HCEC 1CT (cell line): Measurements from ENCODE around the gene ITPA.

Source experiments
- DNase-seq: peaks from one replicate; pipeline ENCODE4 v3.0.0-alpha.2; 2017

ITPA gene

DNA sequence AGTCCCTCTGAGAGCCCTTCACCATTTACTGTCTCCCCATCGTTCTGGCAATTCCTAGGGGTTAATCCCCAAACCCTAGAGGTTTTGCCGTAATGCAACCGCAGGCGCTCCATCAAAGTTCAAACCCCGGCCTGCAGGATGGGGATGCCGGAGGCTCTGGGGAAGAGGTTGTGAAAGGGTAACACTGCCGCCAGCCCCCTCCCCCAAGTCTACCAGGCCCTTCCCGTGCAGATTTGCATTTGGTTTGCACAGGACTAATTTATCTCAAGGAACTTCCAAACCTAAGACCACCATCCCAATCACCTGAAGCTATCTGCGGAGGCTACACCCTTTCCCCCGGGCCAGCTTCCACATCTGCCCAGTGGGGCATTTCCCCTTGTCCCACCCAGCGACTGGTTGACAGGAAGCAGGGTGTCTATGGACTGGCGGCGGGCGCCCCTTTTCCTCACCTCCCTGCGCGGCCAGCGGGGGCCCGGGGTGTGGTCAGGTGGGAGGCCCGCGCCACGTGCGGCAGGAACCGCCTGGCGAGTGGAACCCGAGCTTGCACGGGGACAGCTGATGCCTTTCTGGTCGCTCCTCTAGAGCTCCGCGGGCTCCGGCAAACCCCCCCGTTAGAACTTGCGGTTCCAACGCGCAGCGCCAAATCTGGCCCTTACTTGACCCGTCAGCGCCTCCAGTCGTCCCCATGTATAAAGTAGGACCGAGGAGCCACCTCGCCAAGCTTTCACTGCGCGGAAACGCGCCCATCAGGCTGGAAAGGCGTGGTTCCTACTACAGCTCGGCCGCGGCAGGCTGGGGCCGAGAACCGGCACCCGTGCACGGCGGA, 39.1 kb downstream of the ITPA start:
- DNase-seq = no peak

DNA sequence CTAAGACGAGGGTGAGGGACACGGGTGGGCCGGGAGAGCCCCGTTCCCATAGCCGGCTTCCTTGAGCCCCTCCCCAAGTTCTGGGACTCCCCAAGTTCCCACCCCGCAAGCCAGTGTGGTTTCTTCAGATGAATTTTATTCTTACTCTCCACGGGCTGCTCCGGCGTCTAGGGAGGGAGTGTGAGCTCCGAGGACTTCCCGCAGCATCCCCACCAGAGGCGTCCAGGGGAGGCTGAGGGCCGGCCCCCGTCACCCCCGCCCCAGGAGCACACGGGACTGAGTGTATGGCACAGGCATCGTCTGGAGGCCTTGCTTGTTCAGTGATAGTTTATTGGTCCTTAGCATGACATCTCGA, 39.7 kb downstream of the ITPA start:
- no peak for DNase-seq

DNA sequence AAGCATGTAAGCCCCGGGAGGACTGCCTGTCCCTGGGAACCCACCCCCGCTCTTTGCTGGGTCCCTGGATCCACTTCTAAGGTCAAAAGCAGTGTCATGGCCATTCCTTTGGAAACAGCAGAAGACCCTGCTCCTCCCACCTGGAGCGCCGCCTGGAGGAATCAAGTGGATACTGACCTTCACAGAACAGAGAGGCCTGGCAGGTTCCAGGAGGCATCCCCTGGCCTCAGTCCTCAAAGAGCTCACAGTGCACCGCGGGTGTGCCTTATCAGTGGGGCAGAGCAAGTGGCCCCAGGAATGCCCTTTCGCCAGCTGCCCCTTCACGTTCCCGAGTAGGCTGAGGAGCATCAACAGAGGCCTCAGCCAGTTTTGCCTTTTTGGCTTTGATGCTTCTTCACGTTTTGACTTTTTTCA, 40.8 kb downstream of the ITPA start:
- no peak for DNase-seq

DNA sequence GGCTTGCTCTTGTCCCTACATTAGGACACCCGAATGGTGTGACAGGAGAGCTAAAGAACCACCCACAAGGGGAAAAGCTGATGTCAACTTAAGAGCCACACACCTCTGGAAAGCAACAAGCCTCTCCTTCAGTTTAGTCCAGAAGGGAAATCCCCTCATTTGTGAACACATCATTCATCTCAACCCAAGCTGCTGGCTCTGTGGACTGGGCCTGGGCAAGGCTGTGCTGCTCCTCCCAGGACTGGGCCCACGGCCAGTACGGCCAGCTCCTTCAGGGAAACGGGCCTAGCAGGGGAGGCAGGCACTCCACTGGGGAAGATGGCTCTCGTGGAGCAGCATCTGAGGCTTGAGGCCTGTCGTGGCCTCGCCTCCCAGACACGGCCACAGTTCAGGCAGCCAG, 42.5 kb downstream of the ITPA start:
- no peak for DNase-seq

DNA sequence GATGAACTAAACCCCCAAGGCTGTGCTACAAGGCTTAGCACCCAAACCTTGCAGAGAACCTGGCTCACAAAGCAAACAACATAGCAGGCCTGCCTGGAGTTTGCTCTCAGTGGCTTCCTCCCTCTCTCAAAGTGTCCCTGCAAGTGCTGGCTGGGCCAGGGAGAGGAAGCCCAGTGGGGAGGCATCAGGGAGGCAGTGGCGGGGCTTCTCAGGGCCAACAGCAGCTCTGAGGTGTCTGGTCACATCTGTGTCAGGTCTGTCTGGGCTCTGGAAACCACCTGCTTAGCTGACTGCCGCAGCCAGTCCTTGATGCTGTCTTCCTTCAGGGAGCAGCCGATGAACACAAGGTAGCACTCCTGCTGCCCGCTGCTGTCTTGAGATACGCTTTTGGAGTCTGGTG, 46.4 kb downstream of the ITPA start:
- DNase-seq = no peak

DNA sequence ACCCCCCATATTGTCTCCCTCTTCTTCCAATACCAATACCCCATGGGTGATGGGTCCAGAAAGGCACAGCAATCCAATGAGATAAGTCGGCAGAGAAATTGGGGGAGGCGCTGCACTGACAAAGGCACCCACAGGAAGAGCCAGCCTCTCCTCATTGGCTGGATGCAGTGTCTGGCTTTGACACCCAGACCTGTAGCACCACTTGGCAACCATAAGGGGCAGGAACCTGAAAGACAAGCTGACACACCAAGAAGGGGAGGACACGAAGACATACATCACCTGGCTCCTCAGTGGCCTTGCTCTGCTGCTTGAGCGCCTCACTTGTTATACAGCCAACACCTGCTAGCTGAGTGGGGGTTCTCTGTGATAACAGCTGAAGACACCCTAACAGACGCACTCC, 49.1 kb downstream of the ITPA start:
- DNase-seq = no peak

DNA sequence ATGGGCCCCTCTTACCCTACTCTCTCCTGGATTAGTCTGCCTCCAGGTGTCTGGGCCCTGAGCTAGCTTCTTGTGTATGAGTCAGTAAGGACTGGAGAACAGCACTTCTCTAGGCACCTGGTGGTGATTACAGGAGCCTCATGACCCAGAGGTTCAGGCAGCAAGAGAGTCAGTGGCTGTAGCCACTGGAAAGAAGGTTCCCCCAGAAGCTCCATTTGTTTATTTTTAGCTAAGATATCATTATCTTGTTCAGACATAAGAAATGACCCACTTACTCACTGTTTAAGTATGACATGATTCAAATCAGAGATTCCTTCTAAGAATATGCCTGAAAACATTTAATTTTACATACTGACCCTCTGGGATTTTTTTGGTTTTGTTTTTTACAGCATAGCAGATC, 53.3 kb downstream of the ITPA start:
- DNase-seq = peak; percentile 30

DNA sequence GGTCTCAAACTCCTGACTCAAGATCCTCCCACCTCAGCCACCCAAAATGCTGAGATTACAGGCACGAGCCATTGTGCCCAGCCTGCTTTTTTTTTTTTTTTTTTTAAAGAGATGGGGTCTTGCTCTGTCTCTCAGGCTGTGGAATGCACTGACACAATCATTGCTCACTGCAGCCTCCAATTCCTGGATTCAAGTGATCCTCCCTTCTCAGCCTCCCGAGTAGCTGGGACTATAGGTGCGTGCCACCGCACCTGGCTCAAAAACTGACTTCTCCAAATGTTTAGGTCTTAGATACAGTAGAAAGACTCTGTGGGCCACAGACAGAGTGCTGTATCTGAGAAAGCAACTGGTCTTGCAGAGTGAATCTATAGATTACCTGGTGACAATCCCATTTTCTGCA, 60.8 kb downstream of the ITPA start:
- no peak for DNase-seq

DNA sequence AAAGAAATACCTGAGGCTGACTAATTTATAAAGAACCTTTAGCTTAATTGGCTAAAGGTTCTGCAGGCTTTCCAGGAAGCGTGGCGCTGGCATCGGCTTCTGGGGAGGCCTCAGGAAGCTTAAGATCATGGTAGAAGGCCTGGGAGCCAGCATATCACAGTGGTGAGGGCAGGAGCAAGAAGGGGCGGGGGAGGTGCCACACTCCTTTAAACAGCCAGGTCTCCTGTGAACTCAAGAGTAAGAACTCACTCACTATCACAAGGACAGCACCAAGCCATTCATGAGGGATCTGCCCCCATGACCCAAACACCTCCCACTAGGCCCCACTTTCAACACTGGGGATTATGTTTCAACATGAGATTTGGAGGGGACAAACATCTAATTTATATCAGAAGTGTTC, 64.1 kb downstream of the ITPA start:
- DNase-seq = no peak
